IMR-90 (cell line): ENCODE measurements around the gene ITGB1. TPM values are rescaled to one million over a fixed set of nuclear protein-coding genes. Genes with fewer than 3 reads are reported as not detected.

Source experiments
- ATAC-seq: fragments of 200-7000 bp; cut with Tn5 transposase; 2 replicates; pipeline ENCODE4 v1.9.1; 2020; ENCODE audit warnings: low read depth, mild to moderate bottlenecking, moderate library complexity
- BruUV-seq: library from RNA; stranded (reverse); fragments of 400-500 nt; replicated peaks from 2 replicates; lab custom pipeline; 2021; lab: Mats Ljungman, UMichigan
- CTCF ChIA-PET: fragments of 300-600 bp; formaldehyde crosslinking; extraction: SDS; loops from one replicate; lab custom pipeline; 2021; ENCODE audit warnings: antibody characterized with exemption; lab: Yijun Ruan, JAX
- POLR2A ChIA-PET: fragments of 300-600 bp; sonication (Branson Sonifier 250); formaldehyde crosslinking; loops from one replicate; lab custom pipeline; 2022; ENCODE audit warnings: antibody characterized with exemption; ENCODE audit not compliant: unreplicated experiment; lab: Charles Lee
- DNase-seq: peaks from one replicate; pipeline ENCODE4 v3.0.0; 2013
- H2AFZ ChIP-seq: replicated peaks from 2 replicates; pipeline ENCODE3; 2013; ENCODE audit warnings: low read length, mild to moderate bottlenecking; ENCODE audit not compliant: poor library complexity
- H2AK5ac ChIP-seq: 2 replicates; pipeline ENCODE4 v1.6.1; 2013; ENCODE audit warnings: low read depth, low read length, inconsistent platforms
- H2AK9ac ChIP-seq: replicated peaks from 2 replicates; pipeline ENCODE3; 2013; ENCODE audit warnings: mild to moderate bottlenecking, low read depth, low read length, moderate library complexity; ENCODE audit not compliant: poor library complexity
- H2BK120ac ChIP-seq: 2 replicates; pipeline ENCODE4 v1.6.1; 2013; ENCODE audit warnings: low read depth, low read length, inconsistent platforms
- H2BK15ac ChIP-seq: 3 replicates; pipeline ENCODE4 v1.6.1; 2013; ENCODE audit warnings: low read depth, low read length, inconsistent platforms
- H2BK20ac ChIP-seq: 2 replicates; pipeline ENCODE4 v1.6.1; 2013; ENCODE audit warnings: low read depth, mild to moderate bottlenecking, inconsistent platforms, low read length, moderate library complexity
- H2BK5ac ChIP-seq: 2 replicates; pipeline ENCODE4 v1.6.1; 2013; ENCODE audit warnings: mild to moderate bottlenecking, low read depth, low read length, inconsistent platforms; ENCODE audit not compliant: poor library complexity, severe bottlenecking
- H3K14ac ChIP-seq: replicated peaks from 2 replicates; pipeline ENCODE4 v1.6.1; 2013; ENCODE audit warnings: low read depth, low read length, inconsistent platforms
- H3K18ac ChIP-seq: 2 replicates; pipeline ENCODE4 v1.6.1; 2013; ENCODE audit warnings: low read depth, low read length, control low read depth
- H3K23ac ChIP-seq: 2 replicates; pipeline ENCODE4 v1.6.1; 2013; ENCODE audit warnings: low read depth, low read length, inconsistent platforms
- H3K27ac ChIP-seq: 2 replicates; pipeline ENCODE4 v1.5.1; 2013; ENCODE audit warnings: mild to moderate bottlenecking, control low read depth, low read length; ENCODE audit not compliant: insufficient read depth
- H3K27me3 ChIP-seq: 2 replicates; pipeline ENCODE4 v1.6.1; 2013; ENCODE audit warnings: low read length; ENCODE audit not compliant: control insufficient read depth, insufficient read depth
- H3K36me3 ChIP-seq: 2 replicates; pipeline ENCODE4 v1.6.1; 2013; ENCODE audit warnings: low read length, mixed read lengths; ENCODE audit not compliant: control insufficient read depth, insufficient read depth
- H3K4ac ChIP-seq: 2 replicates; pipeline ENCODE4 v1.6.1; 2013; ENCODE audit warnings: low read depth, low read length, inconsistent platforms
- H3K4me1 ChIP-seq: 2 replicates; pipeline ENCODE4 v1.6.1; 2013; ENCODE audit warnings: low read length, mixed read lengths; ENCODE audit not compliant: control insufficient read depth, insufficient read depth
- H3K4me2 ChIP-seq: 2 replicates; pipeline ENCODE4 v1.6.1; 2013; ENCODE audit warnings: low read depth, mild to moderate bottlenecking, control low read depth, low read length, moderate library complexity
- H3K4me3 ChIP-seq: 2 replicates; pipeline ENCODE4 v1.5.1; 2013; ENCODE audit warnings: low read depth, mild to moderate bottlenecking, control low read depth, low read length, moderate library complexity; ENCODE audit not compliant: insufficient read depth
- H3K56ac ChIP-seq: 2 replicates; pipeline ENCODE4 v1.6.1; 2013; ENCODE audit warnings: low read length, inconsistent platforms; ENCODE audit not compliant: insufficient read depth; ENCODE audit errors: extremely low read depth
- H3K79me1 ChIP-seq, 2 experiments: 2 replicates each; pipeline ENCODE4 v1.6.1; 2013; ENCODE audit warnings: low read length in 2 of 2, inconsistent platforms in 1 of 2, low read depth in 1 of 2
- H3K9ac ChIP-seq: 2 replicates; pipeline ENCODE4 v1.6.1; 2013; ENCODE audit warnings: low read depth, low read length, control low read depth
- H3K9me1 ChIP-seq: 2 replicates; pipeline ENCODE4 v1.6.1; 2013; ENCODE audit warnings: low read length, inconsistent platforms; ENCODE audit not compliant: insufficient read depth
- H3K9me3 ChIP-seq: 2 replicates; pipeline ENCODE4 v1.6.1; 2013; ENCODE audit warnings: low read length; ENCODE audit not compliant: control insufficient read depth, insufficient read depth
- H4K20me1 ChIP-seq: 2 replicates; pipeline ENCODE4 v1.6.1; 2013; ENCODE audit warnings: low read length, inconsistent platforms; ENCODE audit not compliant: insufficient read depth
- H4K5ac ChIP-seq: 2 replicates; pipeline ENCODE4 v1.6.1; 2013; ENCODE audit warnings: mild to moderate bottlenecking, low read depth, low read length, control low read depth
- H4K8ac ChIP-seq, 2 experiments: 2 replicates each; pipeline ENCODE4 v1.6.1; 2013; ENCODE audit warnings: low read depth in 2 of 2, low read length in 2 of 2, control low read depth in 1 of 2, inconsistent platforms in 1 of 2
- H4K91ac ChIP-seq: 2 replicates; pipeline ENCODE4 v1.6.1; 2013; ENCODE audit warnings: low read depth, low read length, inconsistent platforms; ENCODE audit not compliant: insufficient read depth
- BHLHE40 ChIP-seq: fragments of 150-350 bp; IDR thresholded peaks from 2 replicates; pipeline ENCODE4 v1.6.1; 2016; ENCODE audit warnings: mild to moderate bottlenecking, low read depth, low read length
- CEBPB ChIP-seq: IDR thresholded peaks from 2 replicates; pipeline ENCODE4 v1.6.1; 2012; ENCODE audit warnings: low read depth, low read length, improper control_type of control experiment
- CHD1 ChIP-seq: IDR thresholded peaks from 2 replicates; pipeline ENCODE4 v1.6.1; 2012; ENCODE audit warnings: low read depth, low read length, improper control_type of control experiment
- CTCF ChIP-seq: conservative IDR thresholded peaks from 2 replicates; pipeline ENCODE4 v1.5.1; 2012; ENCODE audit warnings: mild to moderate bottlenecking, low read depth, low read length, improper control_type of control experiment
- ELK1 ChIP-seq: fragments of 150-350 bp; IDR thresholded peaks from 2 replicates; pipeline ENCODE4 v1.6.1; 2016; ENCODE audit warnings: low read depth, mild to moderate bottlenecking, low read length, moderate library complexity, borderline replicate concordance
- FOS ChIP-seq: fragments of 150-350 bp; IDR thresholded peaks from 2 replicates; pipeline ENCODE4 v1.6.1; 2016; ENCODE audit warnings: low read depth, low read length
- MAFK ChIP-seq: IDR thresholded peaks from 2 replicates; pipeline ENCODE4 v1.6.1; 2012; ENCODE audit warnings: low read depth, low read length, improper control_type of control experiment
- MAZ ChIP-seq: IDR thresholded peaks from 2 replicates; pipeline ENCODE4 v1.6.1; 2012; ENCODE audit warnings: low read depth, mild to moderate bottlenecking, low read length, improper control_type of control experiment, moderate library complexity, borderline replicate concordance
- MXI1 ChIP-seq: IDR thresholded peaks from 2 replicates; pipeline ENCODE4 v1.6.1; 2012; ENCODE audit warnings: low read depth, mild to moderate bottlenecking, low read length, moderate library complexity, borderline replicate concordance
- NFE2L2 ChIP-seq: fragments of 150-350 bp; IDR thresholded peaks from 2 replicates; pipeline ENCODE4 v1.6.1; 2016; ENCODE audit warnings: low read depth, mild to moderate bottlenecking, low read length
- POLR2A ChIP-seq: IDR thresholded peaks from 2 replicates; pipeline ENCODE4 v1.6.1; 2012; ENCODE audit warnings: mild to moderate bottlenecking, low read depth, low read length
- RAD21 ChIP-seq: IDR thresholded peaks from 2 replicates; pipeline ENCODE4 v1.6.1; 2012; ENCODE audit warnings: low read length, improper control_type of control experiment
- RCOR1 ChIP-seq: IDR thresholded peaks from 2 replicates; pipeline ENCODE4 v1.6.1; 2012; ENCODE audit warnings: mild to moderate bottlenecking, low read length, improper control_type of control experiment; ENCODE audit not compliant: insufficient replicate concordance
- RFX5 ChIP-seq: IDR thresholded peaks from 2 replicates; pipeline ENCODE4 v1.8.0; 2012; ENCODE audit warnings: low read depth, mild to moderate bottlenecking, low read length, moderate library complexity
- SMC3 ChIP-seq: fragments of 150-350 bp; IDR thresholded peaks from 2 replicates; pipeline ENCODE4 v1.6.1; 2016; ENCODE audit warnings: low read depth, mild to moderate bottlenecking, antibody characterized with exemption, low read length, moderate library complexity
- USF2 ChIP-seq: fragments of 150-350 bp; IDR thresholded peaks from 2 replicates; pipeline ENCODE4 v1.6.1; 2017; ENCODE audit warnings: mild to moderate bottlenecking, antibody characterized with exemption, low read length, low read depth
- WGBS, 2 experiments: methylation state at CpG; one replicate each; pipeline versions ENCODE4 v1.1.5 to v1.1.7; 2013; ENCODE audit warnings: missing lambda C conversion rate in 2 of 2; ENCODE audit not compliant: insufficient read length in 1 of 2; ENCODE audit errors: extremely low coverage in 2 of 2; 5-methylcytosine and 5-hydroxymethylcytosine counted together
- dilution Hi-C: fragments of 300-500 bp; cut with HindIII; formaldehyde crosslinking; loops from one replicate; pipeline ENCODE4 v1.14.3; 2018; ENCODE audit warnings: low sequenced_read_pairs; ENCODE audit not compliant: unreplicated experiment
- in situ Hi-C: fragments of 300-500 bp; cut with MboI; formaldehyde crosslinking; loops from 3 replicates; pipeline ENCODE4 v1.14.3; 2019; ENCODE audit warnings: low sequenced_read_pairs, inconsistent platforms, mixed read lengths
- intact Hi-C: fragments of 100-400 bp; cut with micrococcal nuclease; formaldehyde crosslinking; loops from 2 replicates; pipeline ENCODE4 v1.10.0; 2022
- polyA plus RNA-seq, 3 experiments: library from polyadenylated mRNA; depleted of rRNA; stranded (reverse); fragments of >200 nt; gene quantifications; 2 replicates each; pipeline ENCODE4 v1.2.3, GENCODE V29; 2012; ENCODE audit warnings: low replicate concordance in 1 of 3
- total RNA-seq: library from RNA; depleted of rRNA; stranded (reverse); fragments of >200 nt; gene quantifications from 2 replicates; pipeline ENCODE4 v1.2.3, GENCODE V29; 2012

Gene ITGB1
- total and polyA plus RNA-seq, 2 of the 4 experiments (the other 2 are of a cell fraction): 1,331 to 2,066 TPM

- no peak overlapping the region for H4K5ac ChIP-seq
- H3K9ac ChIP-seq: no peak overlapping the region
- H3K4me2 ChIP-seq: no peak overlapping the region
- H3K4ac ChIP-seq: no peak overlapping the region
- no CpG with 5 or more reads among the region's 2 CpGs for WGBS, 2 experiments
- no peaks in the 10 kb centered on the region for H3K4me1 ChIP-seq
- no peak overlapping the region for H2BK20ac ChIP-seq
- no peaks in the 10 kb centered on the region for H3K27me3 ChIP-seq
- H2AK9ac ChIP-seq: no peak overlapping the region
- no peak overlapping the region for H3K56ac ChIP-seq
- H3K4me3 ChIP-seq: no peak overlapping the region
- H2BK120ac ChIP-seq: no peak overlapping the region
- no peak overlapping the region for H4K91ac ChIP-seq
- H3K18ac ChIP-seq: no peak overlapping the region
- dilution Hi-C loops: no loop called here
- no peaks in the 10 kb centered on the region; the same call in 1 of the 2 replicates for H4K20me1 ChIP-seq
- ATAC-seq (no peak), DNase-seq (no peak)
- in situ Hi-C loops: no loop called here
- no peak overlapping the region for H2BK15ac ChIP-seq
- no peaks in the 10 kb centered on the region for H3K9me3 ChIP-seq
- no peak for TF ChIP-seq ELK1
- no peak for TF ChIP-seq RCOR1
- no peak for TF ChIP-seq RAD21
- TF ChIP-seq MAFK: no peak
- TF ChIP-seq CEBPB: no peak
- TF ChIP-seq CHD1: no peak
- TF ChIP-seq CTCF: no peak
- no peak for TF ChIP-seq BHLHE40
- no peak for TF ChIP-seq SMC3
- no peak for TF ChIP-seq USF2
- TF ChIP-seq NFE2L2: no peak
- TF ChIP-seq FOS: no peak
- TF ChIP-seq MXI1: no peak
- TF ChIP-seq MAZ: no peak
- no peak for TF ChIP-seq POLR2A
- no peak for TF ChIP-seq RFX5
- peaks cover 11 to 26% of the 10 kb centered on the region in 2 experiments for H3K79me1 ChIP-seq
- no TSS peak for BruUV-seq
- ChIA-PET CTCF (no interaction called here), POLR2A (no interaction called here)
- no peak overlapping the region for H3K14ac ChIP-seq
- no peak overlapping the region for H3K27ac ChIP-seq
- no peak overlapping the region for H3K23ac ChIP-seq
- intact Hi-C loops: no loop called here
- peaks cover 13% of the 10 kb centered on the region for H3K36me3 ChIP-seq
- H3K9me1 ChIP-seq: peaks cover 11% of the 10 kb centered on the region; the same call in 1 of the 2 replicates
- no peak overlapping the region for H2AK5ac ChIP-seq
- H4K8ac ChIP-seq: no peak overlapping the region
- no peak overlapping the region for H2AFZ ChIP-seq
- H2BK5ac ChIP-seq: no peak overlapping the region
These were observed 63.9 kb downstream of the ITGB1 start for GRCh38 chr10:32893916-32894664.
